ENCODE results near the gene BCL2.

BCL2 gene

DNA sequence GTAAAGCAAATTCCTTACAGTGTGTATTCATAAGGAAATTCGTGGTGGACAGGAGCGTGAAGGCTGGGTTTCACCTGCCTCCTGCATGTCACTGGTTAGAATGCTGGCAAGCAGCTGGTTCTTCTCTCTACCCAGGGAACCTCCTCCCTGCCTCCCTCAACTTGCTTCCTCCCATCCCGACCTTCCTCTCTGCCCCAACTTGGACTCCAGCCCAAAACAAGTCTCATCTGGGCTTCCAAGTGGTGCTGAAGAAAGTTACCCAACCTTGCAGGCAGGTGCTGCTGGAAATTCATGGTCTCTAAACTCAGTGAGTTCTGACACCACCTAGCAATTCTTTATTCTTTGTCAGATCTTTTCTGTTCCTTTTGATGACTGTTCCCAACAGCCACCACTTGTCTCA lies 184.5 kb downstream of the BCL2 start:
- no peak for FAIRE-seq

DNA sequence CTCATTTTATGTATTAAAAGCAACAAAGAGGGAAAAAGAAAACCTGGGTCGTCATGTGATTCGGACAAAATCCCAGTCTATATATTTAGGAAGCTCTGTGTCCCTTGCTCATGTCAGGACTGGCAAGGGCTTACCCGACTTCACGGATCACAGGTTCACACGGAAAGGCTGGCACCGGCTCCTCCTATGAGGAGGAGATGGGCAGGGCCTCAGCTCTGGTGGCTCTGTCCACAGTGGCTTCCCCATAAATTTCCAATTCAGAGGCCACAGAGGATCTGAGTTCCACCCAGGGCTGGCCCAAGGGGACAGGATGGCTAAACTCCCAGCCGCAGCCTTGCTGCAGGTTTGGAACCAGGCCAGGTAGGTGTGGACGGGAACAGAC lies 186.8 kb downstream of the BCL2 start:
- no peak for FAIRE-seq

DNA sequence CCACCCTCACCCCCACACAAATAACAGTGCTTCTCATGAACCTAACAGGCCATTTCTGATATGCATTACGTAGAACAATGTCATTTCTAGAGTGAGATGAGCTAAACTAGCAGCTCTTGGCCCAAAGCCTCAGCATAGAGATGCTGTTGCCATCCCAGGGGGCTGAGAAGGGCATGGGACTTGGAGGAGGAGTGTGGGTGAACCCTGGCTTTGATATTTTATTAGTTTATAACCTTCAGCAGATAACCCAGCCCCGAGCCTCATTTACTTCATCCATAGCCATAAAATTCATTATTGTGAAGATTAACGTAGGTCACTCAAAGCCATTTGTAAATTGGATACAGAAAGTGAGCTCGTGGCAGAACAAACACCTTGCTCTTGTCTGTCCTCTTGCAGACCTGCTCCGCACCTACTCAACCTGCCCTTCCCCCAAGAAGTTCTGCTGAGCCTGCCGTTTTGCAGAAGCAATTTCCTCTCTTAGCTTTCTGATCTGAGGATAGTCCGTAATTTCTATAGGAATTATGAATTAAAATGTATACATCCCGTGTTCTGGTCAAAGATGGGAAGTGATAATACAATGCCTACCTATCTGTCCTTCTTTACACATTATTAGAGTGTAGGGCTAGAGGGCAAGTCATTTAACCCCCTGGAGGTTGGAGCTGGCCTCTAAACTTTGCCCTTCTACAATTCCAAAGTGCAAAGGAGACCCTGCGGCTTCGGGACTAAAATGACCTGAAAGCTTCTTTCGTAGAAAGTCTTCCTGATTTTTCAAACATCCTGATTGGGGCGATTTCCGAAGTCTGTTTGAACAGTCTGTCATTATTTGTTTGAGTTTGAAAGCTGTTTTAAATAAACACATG lies 187.4 kb downstream of the BCL2 start:
- FAIRE-seq: no peak

DNA sequence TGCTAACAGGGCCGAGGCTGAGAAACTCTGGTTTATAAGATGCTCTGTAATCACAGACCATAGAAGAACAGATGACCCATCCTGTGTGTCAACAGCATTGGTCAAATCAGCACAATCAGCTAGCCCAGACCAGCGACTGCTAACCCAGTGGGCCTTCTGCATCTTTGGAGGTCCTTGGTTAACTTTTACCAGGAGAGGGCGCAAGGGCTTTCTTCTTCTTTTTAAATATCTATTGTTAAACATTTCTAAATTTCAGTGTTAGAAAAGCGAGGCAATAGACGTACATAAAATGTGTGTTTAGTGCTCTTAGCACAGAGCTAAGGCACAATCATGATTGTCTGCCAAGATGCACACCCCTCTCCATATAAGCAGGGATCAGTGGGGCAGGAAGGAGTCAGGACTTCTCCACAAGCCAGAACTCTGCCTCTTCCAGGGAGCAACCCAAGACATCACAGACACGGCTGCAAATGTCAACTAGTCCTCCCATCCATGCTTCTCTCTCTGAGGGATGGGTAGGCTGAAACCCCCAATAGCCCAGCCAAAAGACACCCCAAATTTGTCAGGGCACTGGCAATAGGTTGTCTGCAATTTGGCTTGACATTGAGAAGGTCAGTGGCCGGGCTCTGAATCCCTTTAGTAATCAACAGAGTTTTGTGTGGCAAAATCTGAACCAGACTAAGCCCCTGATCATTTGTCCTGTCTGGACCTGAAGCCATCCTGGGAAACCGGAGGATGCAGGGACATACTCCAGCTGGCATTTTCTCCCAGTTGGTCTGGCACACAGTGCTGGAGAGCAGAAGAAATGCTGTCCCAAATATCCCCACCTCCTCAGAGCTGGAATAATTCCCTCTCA lies 188.2 kb downstream of the BCL2 start:
- no peak for FAIRE-seq

DNA sequence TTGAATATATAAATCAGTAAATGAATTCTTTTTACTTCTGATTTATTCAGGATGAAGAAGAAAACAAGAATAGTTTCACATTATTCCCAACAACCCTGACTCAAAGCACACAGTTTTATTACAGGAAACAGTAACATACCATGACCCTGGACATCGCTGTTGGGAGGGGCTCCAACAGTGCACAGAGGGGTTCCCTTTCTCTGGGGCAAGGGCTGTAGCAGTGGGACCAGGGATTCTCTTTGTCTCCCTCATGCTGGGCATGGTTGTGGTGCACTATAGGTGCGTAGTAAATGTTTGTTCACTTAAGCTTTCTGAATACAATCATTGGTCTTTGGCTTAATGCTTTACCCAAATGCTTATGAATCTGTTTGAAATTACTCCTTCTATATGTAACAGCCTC lies 189.4 kb downstream of the BCL2 start:
- no peak for FAIRE-seq

DNA sequence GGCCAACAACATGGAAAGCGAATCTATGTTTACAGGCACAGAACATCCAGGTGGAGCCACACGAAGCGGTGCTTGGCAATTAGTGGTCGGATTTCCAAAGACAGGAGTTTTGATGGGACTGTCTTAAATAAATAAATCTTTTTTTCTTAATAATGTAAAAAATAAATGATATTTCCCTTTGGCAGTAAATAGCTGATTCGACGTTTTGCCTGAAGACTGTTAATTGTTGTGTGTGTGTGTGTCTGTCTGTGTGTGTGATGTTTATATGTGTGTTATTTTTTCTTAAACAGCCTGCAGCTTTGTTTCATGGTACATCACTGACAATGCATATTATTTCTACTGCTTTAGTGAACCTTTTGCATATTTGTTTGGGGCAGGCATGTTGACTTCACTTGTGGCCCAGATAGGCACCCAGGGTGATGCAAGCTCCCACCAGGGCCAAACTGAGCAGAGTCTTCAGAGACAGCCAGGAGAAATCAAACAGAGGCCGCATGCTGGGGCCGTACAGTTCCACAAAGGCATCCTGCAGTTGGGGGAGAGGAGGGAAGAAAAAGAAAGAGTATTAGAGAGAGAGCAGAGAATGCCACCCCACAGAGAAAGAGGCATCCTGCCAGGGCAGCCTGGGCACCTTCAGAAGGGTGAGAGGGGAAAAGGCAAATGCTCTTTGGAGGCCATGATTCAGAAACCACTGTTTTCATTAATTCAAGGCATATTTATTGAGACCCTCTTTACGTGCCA lies 191.2 kb downstream of the BCL2 start:
- FAIRE-seq: no peak

DNA sequence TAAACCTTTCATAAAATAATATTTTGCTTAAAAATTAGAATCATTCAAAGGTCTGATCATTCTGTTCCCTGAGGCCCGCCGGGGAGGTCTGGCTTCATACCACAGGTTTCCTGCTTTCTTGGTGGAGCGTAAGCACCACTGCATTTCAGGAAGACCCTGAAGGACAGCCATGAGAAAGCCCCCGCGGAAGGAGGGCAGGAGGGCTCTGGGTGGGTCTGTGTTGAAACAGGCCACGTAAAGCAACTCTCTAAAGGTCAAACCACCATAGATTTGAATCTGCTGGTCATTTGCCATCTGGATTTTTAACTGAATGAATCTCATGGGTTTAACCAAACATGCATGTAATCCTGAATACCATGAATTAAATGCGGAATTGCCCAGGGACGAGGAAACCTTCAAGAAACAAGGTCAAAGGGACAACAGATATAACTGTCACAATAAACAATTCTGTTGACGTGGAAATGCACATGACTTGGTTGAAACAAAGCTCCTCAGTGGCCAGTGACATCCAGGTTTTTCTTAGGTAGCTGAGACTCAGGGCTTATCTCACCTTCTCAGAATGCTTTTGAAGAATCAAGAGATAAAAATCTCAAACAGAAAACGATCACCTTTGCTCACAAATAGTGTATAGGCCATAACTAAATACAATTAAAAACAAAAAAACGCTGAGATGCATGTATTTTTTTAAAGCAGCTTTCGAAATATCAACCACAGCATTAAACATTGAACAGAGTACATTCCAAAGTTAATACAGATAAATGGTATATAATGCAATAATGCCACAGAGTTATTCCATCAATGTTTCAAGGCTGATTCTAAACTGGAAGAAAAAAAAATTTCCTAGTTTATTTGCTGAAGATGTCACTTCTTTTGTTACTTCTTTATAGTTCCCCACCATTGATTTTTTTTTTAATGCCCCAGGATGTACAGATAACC lies 193.2 kb downstream of the BCL2 start:
- no peak for FAIRE-seq

DNA sequence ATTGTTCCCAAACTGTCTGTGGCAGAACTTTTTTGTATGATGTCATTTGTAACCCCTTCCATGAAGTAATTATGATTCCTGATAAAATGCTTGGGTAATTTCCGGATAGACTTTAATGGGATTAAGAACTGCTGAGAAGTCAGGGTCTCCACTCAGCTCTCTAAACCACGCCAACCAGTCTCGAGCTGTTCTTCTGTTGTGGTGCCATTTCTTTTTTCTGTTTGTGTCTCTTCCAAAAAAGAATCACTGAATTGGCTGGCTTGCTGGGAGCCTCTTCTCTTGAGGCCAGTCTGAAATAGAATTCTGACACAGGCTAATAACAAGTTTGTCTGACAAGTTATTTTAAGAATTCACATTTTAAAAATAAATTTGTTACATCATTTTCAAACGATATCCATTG lies 198.9 kb downstream of the BCL2 start:
- no peak for FAIRE-seq

DNA sequence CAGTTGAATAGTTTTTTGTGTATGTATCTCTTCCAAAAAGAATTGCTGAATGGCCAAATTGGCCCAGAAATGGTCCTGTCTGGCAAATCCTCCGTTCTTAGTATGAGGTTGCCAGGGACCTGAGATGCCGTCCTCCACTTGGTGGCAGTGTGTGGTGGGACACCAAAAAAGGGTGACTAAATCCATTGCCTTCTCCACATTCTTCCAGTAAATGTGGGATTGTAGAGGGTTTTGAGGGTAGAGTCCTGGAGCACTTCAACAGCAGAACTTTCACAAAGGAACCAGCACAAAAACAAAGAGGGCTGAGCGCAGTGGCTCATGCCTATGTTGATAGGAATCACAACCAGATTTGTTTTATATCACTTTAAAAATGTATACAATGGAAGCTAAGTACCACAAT lies 199.9 kb downstream of the BCL2 start:
- FAIRE-seq: no peak

DNA sequence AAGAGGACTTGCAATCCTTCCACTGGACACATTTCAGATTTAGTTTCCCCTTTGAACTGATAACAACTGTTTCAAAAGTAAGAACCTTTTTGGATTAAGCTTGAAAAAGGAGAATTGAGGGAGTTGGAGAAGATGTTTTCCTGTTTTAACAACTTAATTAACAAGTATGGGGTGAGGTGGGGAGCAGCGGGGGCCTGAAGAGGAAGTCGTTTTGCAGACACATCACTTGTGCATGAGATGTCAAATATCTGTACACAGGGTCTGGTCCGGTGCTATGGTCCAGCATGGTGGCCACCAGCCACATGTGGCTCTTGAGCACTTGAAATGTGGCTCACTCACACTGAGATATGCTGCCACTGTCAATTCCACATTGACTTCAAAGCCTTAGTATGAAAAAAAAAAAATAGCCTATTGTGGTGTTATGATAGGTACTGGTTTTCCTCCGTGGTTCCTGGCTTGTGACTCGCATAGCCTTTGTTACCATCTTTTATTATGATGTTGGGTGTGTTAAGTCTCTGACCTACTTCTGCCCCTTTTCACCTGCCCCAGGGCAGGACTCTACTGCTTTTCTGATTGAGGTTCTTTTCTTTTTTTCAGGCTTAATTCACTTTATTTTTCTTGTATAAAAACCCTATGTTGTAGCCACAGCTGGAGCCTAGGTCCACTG lies 205.5 kb downstream of the BCL2 start:
- FAIRE-seq: no peak

DNA sequence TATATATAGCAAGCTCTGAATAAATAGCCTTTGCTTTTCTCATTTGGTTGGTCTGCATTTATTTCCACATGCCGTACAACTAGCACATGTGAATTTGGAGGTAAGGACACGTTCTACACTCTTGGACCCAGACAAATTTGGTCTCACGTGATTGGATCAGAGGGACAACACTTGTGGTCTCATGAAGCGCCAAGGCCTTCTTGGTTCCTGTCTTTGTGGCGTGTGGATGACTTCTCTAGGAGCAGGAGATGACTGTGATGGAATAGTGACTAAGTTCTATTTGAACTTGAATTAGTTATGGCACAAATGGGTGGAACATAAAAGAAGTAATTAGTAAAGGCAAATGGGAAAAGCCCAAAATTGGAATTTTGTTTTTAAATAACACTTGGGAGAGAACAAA lies 206.9 kb downstream of the BCL2 start:
- FAIRE-seq: no peak

DNA sequence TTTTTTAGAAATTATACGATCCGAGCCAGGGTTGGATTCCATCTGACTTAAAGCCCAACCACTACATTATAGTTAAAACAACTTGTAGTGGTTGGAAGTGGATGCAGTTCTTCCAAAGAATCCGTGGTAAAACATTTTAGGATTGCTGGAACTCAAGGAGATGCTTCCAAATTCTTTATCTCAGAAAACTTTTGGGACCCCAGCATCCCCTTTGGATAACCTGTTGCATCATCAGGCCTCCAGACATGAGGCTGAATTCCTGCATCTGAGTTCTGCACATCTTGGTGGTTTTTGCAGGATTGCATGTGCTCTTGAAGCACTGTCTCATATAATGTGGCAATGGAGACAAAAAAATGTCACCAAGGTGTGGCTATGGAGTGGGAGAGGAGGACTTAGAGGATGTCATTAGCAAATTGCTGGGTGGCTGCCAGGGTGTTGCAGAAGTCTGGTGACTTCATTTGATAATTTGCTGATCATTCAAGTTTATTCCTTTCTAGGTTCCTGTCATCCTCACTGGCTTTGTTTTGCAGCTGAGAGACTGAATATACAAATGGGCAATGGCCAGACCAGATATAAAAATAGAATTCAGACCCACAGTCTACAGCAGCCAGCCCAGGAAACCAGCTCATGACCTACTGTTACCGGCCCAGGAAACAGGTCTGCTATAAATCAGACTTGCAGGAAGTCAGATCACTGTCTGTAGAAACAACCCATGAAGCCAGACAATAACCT lies 207.7 kb downstream of the BCL2 start:
- no peak for FAIRE-seq

DNA sequence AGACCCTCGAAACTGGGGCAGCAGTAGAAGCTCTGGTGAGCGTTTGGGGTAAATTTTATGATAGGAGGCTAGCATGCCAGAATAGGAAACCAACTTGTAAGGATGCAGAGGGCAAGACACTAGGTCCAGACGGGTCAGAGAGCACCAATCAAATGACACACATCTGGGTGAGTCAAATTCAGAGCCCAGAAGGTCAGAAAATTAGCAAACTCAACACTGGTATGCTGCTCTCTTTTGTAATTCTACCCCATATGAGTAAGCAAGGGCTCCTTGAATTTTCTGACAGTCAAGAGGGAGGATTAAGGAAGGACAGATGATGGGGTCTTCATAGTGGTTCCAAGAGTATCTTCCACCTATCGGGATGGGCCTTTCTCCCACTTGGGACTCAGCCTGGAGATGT lies 209.8 kb downstream of the BCL2 start:
- no peak for FAIRE-seq

DNA sequence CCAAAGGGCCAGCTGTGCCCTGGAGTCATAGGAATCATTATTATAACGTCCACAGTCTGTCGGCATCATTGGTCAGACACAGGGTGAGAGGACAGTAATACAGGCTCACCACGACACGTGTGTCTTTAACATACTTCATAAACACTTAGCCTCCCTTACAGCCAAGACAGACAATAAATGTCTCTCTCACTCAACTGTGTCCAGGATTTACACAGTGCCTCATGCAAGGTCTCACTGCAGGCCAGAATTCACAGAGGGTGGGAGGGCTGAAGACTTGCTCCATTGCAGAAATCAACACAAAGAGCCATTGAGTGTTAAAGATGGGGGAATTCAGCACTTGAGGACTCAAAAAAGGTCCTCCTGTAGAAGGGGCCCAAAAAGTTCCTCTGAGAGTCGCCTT lies 210.5 kb downstream of the BCL2 start:
- no peak for FAIRE-seq

DNA sequence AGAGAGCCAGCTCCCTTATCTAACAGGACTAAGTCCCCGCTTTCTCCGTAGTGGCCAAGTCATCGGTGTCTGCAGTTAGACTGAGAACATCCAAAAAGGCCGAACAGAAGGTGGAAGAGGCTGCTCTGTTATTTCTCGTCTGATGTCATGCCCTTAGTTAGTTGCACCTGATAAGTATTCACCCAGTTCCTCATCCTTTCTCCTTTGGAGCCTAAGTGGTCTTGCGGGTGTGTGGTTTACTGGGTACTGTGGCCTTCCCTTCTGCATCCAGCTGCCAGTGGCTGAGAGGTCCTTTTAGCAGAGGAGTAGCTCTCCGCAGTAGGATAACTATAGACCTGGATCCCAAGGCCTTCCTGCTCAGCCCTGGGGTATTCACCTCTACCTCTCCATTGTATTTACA lies 211.6 kb downstream of the BCL2 start:
- FAIRE-seq: no peak

DNA sequence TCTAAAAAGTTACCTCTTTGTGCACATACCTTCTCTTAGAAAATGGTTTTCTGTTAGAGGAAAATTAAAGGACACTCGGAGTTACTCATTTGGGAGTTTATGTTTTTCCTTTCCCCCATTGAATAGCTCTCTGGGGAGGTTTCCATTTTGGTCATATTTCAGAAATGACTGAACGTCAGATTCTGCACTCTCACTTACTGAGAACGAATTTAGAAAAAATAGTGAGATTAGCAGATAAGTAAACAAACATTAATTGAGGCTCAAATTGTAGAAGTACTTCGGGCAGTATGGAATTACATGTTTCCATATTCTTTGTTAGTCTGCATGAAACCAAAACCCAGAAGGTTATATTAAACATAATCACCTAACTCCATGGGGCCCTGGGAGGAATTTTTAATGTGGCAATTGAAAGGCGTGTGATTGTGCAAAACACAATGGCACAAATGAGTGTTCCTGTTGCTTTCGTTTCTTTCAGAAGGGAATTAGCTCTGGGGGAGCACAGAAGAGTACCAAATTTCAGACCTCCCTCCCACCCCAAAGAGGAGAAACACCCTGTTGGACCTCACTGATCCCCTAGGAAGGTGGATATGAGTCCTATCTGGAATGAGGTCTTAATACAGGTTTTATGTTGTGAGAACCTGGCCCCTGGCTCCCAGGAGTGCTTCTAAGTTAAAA lies 212.3 kb downstream of the BCL2 start:
- no peak for FAIRE-seq

DNA sequence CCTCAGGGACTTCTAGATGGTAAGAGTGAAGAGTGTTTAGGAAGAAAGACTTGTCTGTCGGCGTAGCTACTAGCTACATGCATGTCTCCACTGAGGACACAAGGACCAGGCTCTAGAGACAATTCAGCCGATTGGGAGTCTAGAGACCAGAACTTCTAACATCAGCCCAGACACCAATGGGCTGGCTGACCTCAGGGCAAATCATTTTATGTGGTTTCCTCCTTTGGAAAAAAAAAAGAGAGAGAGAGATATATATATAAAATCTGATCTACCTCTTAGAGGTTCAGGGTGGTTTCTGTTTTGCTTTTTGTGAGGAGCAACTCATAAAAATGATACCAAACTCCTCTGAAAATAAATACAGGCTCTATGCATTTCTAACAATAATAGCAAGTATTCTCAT lies 212.8 kb downstream of the BCL2 start:
- FAIRE-seq: no peak

DNA sequence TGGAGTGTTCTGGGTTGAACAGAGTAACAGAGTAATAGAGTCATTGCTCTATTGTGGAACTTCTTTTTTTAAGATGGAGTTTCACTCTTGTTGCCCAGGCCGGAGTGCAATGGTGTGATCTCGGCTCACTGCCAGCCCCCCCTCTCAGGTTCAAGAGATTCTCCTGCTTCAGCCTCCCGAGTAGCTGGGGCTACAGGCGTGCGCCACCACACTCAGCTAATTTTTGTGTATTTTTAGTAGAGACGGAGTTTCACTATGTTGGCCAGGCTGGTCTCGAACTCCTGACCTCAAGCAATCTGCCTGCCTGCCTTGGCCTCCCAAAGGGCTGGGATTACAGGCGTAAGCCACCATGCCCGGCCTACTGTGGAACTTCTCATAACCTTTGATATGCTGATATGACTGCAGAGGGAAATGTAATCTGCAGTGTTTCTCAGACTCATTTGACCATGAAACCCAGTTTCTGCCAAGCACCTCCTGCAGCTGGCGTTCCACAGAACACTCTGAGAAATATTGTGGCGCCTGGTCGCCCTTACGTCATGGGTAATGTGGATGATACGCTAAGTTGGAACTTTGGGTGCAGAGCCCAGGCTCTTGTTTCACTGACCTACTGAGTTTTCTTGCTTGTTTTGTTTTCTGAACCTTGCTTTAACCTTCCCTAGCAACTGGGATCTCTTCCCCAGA lies 213.8 kb downstream of the BCL2 start:
- FAIRE-seq: no peak

DNA sequence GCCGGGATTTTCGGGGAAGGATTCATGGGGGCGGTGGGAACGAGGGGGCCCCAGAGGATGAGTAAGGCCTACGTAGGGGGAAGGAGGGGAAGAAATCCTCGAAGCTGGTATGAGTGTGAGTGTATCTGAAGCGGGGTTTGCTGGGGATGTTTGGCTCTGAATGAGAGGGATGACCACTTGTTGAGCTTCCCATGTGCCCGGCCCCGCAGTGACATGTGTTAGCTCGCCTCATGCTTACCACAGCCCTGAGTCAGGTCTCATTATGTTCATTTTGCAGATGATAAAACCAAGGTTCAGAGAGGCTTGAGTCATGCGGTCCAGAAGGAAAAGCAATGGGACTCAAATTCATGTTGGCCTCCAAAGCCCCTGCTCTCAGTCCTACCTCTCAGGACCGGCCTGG lies 214.7 kb downstream of the BCL2 start:
- no peak for FAIRE-seq
